GM21576 (cell line): Measurements from ENCODE around the gene ZCCHC24.
A peak's percentile ranks its signal among the peaks of the same experiment; 100 is the strongest.

Source experiments
- ATAC-seq: cut with Tn5 transposase; IDR thresholded peaks from one replicate; pipeline ENCODE4 v1.9.1; 2021; ENCODE audit warnings: mild to moderate bottlenecking, moderate library complexity; ENCODE audit not compliant: unreplicated experiment

ZCCHC24 gene

GRCh38 chr10:79401015-79401921 lies 44.2 kb downstream of the ZCCHC24 start:
- no peak for ATAC-seq

- peak; percentile 50 for ATAC-seq
Measured at GRCh38 chr10:79400146-79401004, 45.0 kb downstream of the ZCCHC24 start.

GRCh38 chr10:79399223-79399831 lies 46.1 kb downstream of the ZCCHC24 start:
- ATAC-seq, result no peak

- no peak for ATAC-seq
Measured at GRCh38 chr10:79398642-79399041, 46.8 kb downstream of the ZCCHC24 start.

- ATAC-seq, result no peak
Measured at GRCh38 chr10:79397575-79398303, 47.7 kb downstream of the ZCCHC24 start.

- no peak for ATAC-seq
Measured at GRCh38 chr10:79397051-79397450, 48.4 kb downstream of the ZCCHC24 start.

GRCh38 chr10:79396520-79396919 lies 48.9 kb downstream of the ZCCHC24 start:
- no peak for ATAC-seq

GRCh38 chr10:79394664-79395063 lies 50.8 kb downstream of the ZCCHC24 start:
- ATAC-seq, result no peak

- ATAC-seq, result no peak
Measured at GRCh38 chr10:79393924-79394610, 51.4 kb downstream of the ZCCHC24 start.

GRCh38 chr10:79393221-79393923 lies 52.1 kb downstream of the ZCCHC24 start:
- ATAC-seq, result no peak

GRCh38 chr10:79392506-79393176 lies 52.8 kb downstream of the ZCCHC24 start:
- ATAC-seq, result no peak

DNA sequence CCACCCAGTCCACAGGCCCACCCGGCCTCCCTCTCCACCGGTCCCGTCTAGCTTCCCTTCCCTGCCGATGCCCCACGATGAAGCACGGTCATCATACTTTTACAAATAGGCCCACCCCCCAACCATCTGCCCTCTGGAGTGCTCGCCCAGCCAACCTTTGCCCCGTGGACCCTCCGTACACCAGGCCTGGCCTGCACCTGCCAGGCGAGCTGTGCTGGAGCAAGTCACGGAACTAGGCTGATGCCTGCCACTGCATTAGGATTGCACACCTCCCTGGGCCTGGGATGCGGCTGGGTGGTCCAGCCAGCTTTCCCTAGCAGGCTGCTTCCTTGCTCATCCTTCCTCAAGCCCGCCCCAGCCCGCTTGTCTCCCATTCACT lies 53.4 kb downstream of the ZCCHC24 start:
- ATAC-seq, result no peak

GRCh38 chr10:79391231-79392019 lies 54.0 kb downstream of the ZCCHC24 start:
- ATAC-seq, result no peak

DNA sequence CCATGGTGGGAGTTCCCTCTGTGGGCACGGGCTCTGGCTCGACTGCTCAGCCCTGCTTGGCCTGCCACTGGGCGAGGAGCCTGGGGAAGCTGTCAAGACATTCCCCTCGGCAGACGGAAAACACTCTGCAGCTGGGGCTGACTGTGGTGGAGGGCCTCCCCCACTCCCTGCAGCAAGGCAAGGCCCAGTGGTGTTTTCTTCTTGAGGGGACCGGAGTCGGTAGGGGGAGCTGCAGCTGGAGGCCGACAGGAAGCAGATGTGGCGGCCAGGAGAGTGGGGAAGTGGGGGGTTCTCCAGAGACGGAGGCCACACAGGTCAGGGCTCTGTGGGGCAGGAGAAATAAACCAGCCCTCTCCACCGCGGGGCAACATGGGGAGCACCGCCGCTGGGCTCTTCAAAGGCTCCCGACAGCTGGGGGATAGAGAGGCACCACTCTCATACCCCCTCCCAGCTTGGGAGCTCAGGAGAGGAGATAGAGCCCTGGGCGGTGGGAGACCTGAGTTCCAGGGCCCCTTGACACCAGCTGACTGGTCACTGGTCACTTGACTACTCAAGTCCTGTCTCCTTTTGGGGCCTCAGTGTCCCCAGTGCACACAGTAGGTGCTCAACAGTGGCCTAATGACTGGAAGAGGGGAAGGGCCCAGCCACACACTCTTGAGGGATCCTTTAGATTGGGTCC lies 54.7 kb downstream of the ZCCHC24 start:
- no peak for ATAC-seq

DNA sequence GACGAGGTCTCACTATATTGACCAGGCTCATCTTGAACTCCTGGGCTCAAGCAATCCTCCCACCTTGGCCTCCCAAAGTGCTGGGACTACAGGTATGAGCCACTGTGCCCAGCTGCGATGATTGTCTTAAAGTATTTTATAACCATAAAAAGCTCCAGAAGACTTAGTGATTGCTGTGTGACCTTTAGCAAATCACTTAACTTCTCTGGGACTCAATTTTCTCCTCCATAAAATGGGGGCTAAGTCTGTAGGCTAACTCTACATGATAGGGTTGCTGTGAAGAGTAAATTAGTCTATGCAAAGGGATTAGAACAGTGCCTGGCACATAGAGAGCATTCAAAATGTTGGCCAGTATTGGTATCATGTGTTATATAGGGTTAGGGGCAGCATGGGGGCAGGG lies 55.4 kb downstream of the ZCCHC24 start:
- ATAC-seq, result no peak

GRCh38 chr10:79387974-79388850 lies 57.2 kb downstream of the ZCCHC24 start:
- ATAC-seq, result no peak
